GM18858 (cell line): ENCODE results near the gene GMPPA.

Source experiments
- ATAC-seq: cut with Tn5 transposase; IDR thresholded peaks from one replicate; pipeline ENCODE4 v1.9.1; 2021; ENCODE audit not compliant: unreplicated experiment

The GMPPA gene

GRCh38 chr2:219537657-219538488, 39.2 kb downstream of the GMPPA start:
- no peak for ATAC-seq

DNA sequence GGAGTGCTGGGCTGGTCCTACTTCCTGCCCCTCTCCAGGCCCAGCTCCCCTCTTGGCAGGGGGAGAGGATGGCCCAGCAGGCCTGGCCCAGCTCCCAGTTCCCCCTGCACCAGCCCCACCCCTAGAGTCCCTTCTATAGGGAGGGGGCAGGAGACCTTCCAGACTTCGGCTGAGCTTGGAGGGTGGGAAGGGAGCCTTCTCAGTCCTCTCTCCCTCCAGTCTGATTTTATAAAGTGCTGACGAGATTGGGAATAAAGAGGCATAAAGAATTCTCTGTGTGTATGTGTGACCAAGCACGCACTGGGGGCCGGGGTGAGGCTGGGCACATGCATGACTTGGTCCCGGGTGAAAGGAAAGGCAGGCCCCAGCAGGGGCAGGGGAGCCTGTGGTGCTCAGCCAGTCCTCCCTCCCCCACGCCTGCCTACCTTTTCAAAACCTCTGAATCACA, 39.8 kb downstream of the GMPPA start:
- no peak for ATAC-seq

GRCh38 chr2:219538956-219539788, 40.5 kb downstream of the GMPPA start:
- no peak for ATAC-seq

DNA sequence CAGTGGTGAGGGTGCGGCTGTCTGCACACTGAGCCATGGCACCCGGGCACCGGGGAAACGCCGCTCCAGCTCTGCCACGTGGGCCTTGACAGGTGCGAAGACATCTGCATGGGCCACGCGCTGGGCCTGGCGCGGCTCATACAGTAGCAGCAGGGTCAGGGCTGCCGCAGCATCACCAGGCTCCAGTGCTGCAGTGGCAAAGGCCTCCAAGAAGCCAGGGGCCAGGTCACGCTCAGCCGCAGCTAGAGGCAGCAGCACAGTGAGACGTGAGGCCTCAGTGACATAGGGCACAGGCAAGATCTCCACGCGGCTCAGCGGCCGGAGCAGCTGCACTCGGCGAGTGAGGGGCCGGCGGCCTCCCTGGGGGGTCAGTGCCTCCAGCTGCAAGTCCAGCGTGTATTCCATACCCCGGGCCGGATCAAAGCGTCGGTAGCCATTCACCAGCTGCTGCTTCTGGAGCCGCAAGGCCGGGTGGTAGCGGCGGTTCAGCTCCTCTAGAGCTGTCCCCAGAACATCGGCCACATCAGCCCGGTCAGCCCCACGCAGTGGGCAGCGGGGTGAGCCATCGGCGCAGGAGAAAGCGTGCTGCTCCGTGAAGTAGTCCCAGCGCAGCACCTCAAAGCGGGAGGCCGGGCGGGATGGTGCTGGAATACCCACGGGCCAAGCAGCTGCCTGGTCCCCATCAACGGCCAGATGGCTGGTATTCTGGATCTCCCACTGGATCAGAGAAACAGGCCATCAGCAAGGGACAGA, 41.4 kb downstream of the GMPPA start:
- ATAC-seq = no peak

DNA sequence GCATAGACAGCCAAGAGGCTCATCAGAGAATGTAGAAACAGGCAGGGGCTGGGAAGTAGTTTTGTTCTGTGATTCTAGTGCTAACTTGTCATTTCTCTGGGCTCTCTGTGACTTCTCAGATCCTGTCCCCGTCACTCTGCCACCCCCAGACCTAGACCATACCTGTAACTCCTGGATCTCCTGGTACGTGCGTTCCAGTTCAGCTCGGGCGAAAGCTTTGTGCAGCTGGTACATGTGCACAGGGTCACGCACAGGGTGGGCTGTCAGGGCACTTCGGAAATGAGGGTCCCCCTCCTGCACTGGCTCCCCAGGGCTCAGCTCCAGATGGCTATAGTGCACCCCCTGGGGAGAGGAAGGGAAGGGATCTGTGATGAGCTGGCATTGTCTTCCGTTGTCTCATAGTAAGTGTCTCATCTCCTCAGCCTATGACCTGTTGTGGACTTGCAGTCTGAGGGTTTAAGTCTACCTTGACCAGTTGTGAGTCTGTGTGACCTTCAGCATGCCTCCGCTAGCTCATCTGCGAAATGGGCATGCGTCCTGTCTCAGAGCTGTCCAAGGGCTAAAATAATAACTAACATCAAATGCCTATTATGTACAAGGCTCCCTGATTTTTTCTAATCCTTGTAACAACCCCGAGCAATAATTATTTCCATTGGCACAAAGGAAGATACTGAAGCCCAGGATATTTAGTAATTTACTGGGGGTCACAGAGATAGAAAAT, 42.3 kb downstream of the GMPPA start:
- ATAC-seq = no peak

DNA sequence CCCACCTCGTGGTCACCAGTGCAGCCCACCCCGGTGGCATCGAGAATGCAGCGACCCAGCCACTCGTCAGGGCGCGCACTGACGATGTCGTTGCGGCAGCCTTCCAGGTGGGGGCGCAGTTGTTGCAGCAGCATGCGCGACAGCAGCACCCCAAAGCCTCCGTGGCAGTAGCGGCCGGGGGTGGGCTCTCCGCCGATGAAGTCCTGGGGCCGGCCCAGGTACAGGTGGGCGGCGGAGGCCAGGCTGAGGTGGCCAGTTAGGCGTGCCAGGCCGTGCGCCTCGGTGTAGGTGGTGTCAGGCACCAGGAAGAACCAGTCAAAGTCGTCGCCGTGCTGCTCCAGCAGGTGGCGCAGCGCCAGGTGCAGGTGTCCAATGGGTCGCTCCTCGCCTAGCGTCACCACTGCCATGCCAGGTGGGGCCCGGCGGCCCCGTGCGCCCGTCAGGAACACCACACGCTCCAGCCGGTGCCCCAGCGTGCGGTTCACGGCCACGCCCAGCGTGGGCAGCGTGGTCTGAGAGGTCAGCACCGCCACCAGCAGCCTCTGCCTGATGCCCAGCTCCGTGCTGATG, 43.0 kb downstream of the GMPPA start:
- ATAC-seq = peak; percentile 45

DNA sequence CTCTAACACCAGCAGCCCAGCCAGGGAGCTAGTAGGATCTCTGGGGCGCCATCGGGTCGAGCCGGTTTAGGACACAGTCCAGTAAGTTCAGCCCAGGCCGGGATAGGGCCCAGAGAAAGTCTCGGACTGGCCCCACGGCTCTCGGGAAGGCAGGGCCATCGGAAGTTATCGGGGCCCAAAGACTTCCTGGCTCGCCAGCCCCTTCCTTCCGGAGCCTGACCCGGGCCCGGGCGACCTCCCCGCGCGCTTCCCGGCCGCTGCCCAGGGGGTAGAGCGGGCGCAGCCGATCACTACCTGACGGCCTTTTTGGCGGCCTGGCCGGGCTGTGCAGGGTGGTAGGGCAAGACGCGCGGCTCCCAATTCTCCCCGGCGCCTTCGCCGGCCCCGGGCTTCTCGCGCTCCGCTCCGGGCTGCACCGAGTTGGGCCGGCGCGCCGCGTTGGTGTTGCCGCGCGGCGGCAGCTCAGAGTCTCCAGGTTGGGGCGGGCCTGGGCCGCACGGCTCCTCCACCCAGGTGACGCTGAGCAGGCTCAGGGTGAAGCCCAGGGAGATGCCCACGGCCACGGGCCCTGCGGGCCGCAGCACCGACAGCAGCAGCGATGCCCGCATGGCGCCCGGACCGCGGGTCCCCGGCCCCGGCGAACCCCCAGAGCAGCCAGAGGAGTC, 44.4 kb downstream of the GMPPA start:
- ATAC-seq = peak; percentile 26

DNA sequence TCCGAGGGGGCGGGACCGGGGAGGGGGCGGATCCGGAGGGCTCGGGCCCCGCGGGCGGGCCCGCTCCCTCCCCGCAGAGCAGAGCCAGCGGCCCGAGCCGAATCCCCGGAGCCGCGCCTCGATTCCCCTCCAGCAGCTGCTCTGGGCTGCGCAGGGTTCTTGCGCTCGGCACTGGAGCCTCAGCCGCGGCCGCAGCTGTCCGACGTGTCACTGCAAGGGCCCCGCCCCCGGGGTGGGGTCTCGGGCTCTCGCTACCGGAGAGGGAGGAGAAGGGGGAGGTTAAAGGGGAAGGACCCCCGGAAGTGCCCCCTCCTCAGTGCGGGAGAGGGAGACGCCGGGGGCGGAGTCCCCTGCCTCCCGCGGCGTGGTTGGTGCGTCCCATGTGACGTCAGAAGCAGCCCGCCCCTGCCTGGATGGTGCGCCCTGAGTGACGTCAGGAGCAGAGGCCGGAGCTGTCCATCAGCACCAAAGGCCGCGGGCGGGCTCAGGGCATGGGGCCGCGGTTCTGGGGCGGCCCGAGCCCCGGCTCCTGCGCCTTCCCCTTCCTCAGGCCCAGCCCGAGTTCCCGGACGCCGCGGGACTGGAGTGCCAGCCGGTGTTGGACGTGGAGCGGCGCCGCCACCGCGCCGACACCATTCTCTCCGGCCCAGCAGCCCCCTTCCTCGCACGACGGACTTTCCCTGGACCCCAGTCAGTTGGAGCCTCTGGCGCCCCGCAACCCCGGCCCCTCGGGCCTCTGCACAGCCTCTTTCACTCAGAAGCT, 45.1 kb downstream of the GMPPA start, which contains the start of the genes CHPF and TMEM198:
Gene CHPF, minus strand, starts transcription at position 214 of the 763 bp plus-strand sequence. CDS start 271 bp downstream, outside the sequence.
Gene TMEM198, plus strand, starts transcription at position 433 of the 763 bp plus-strand sequence. CDS start 700 bp downstream, outside the sequence.
- ATAC-seq = peak; percentile 65

GRCh38 chr2:219544567-219544966, 45.9 kb downstream of the GMPPA start:
- ATAC-seq = no peak

DNA sequence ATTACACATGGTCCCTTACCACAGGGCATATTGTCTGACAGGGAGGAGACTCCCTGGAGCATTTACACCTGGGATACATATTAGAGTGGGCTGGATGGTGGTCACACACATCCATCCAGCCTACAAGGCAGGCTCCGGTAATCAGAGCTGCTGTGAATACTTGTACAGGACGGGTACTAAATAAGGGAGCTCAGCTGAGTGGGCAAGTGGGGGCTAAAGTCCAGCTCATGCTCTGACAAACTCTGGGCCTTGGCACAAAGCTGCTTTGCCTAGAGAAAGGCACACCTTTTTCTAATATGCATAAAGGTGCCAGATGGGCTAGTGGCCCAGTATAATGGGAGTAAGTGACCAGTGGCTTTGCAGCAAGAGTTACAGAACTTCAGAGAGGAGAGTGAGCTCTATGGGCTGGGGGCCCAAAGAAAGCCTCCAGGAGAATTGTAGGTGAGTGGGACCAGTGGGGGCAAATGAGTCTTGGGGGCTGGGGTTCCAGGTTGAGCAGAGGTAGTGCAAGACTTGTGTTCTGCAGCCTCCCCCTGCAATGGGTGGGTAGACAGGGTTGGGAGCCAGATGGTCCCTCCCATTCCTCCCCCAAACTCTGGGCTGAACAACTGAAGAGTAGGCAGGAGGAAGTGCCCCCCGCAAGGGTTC, 46.7 kb downstream of the GMPPA start:
- ATAC-seq = no peak

GRCh38 chr2:219545943-219546352, 47.3 kb downstream of the GMPPA start:
- ATAC-seq = no peak

- ATAC-seq = no peak
These were observed 48.9 kb downstream of the GMPPA start for GRCh38 chr2:219547621-219548020.

DNA sequence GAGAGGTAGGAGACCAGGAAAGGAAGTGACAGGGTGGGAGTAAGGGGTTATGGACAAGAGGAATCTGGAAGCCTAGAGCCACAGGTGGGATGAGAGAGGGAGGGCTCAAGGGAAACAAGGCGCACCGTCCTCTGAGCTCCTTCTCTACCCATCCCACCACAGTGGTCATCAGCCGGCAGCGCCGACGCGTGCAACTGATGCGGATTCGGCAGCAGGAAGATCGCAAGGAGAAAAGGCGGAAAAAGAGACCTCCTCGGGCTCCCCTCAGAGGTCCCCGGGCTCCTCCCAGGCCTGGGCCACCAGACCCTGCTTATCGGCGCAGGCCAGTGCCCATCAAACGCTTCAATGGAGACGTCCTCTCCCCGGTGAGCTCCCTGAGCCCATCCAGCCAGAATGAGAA, 50.3 kb downstream of the GMPPA start:
- no peak for ATAC-seq

DNA sequence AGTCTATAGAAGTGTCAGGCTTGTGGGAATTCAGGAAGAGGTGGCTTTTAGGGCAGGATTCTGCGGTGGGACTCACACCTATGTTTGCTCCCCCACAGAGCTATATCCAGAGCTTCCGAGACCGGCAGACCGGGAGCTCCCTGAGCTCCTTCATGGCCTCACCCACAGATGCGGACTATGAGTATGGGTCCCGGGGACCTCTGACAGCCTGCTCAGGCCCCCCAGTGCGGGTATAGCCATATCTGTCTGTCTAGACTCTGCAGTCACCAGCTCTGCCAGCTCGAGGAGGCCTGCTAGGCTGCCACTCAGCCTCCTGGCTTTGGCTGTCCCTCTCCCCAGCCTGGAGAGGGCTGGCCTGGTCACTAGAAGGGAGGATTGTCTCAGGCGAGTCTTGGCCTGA, 50.9 kb downstream of the GMPPA start:
- ATAC-seq = no peak

DNA sequence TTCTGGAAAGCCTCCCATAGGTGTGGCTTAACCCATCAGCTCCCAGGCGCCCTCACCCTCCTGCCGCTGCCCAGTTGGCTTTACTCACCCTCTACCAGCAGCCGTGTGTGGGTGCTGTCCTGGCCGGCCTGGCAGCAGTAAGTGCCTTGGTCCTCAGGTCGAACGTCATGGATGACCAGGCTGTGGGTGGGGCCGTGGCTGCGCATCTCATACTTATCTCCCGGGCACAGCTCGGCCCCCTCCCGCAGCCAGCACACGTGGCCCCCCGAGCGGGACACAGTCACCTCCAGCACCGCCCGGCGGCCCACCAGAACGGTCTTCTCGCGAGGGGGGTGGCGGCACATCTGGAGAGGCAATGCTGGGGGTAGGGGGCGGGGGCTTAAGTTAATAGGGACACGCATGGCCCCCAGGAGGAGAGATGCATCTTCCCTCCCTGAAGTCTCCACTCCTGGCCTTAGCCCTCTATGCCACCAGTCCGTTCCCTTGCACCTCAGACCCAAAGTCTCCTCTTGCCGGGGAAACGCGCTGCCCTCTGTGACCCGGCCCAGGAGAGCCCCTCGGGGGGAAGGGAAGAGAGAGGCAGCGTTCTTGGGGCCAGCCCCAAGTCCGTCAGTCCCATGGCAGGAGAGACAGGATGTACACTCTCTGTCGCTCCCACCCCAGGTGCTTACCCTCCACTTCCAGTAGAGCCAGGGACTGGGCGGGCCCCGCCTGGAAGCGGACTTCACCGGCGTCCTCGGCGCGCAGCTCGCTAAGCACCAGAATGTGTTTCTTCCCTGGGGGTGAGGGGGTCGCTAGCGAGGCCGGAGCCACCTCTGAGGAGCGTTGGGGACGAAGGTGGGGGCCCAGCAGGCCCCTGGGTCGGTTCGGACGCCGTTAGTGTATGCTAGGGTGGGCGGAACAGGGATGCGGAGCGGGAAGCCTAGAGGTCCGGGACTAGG, 53.0 kb downstream of the GMPPA start:
- ATAC-seq = peak; percentile 8

- peak; percentile 83 for ATAC-seq
These were observed 53.9 kb downstream of the GMPPA start for GRCh38 chr2:219552382-219553167.

GRCh38 chr2:219553168-219553417, 54.4 kb downstream of the GMPPA start:
- ATAC-seq = no peak
